CD14-positive monocyte (primary cell): Measurements from ENCODE around the gene EML1. TPM values are rescaled to one million over a fixed set of nuclear protein-coding genes. Genes with fewer than 3 reads are reported as not detected.

Experiments used
- DNase-seq, 3 donors: peaks; one replicate each; pipeline ENCODE4 v3.0.0-alpha.2; 2011 to 2022
- H2AFZ ChIP-seq: 2 replicates; pipeline ENCODE4 v1.6.0; 2012; ENCODE audit warnings: mild to moderate bottlenecking, low read depth, low read length, inconsistent platforms; ENCODE audit not compliant: insufficient read depth, poor library complexity, severe bottlenecking
- H3K27ac ChIP-seq, 2 donors: 1 replicate in 1 of 2; 2 replicates in 1 of 2; pipeline ENCODE4 v1.5.1; 2012 to 2013; ENCODE audit warnings: low read length in 2 of 2, control low read depth in 1 of 2, inconsistent platforms in 1 of 2, low read depth in 1 of 2, mild to moderate bottlenecking in 1 of 2
- H3K27me3 ChIP-seq, 2 donors: one replicate each; pipeline versions ENCODE4 v1.6.0 to v1.6.1; 2011 to 2013; ENCODE audit warnings: low read length in 2 of 2; ENCODE audit not compliant: control insufficient read depth in 2 of 2, insufficient read depth in 2 of 2
- H3K36me3 ChIP-seq, 2 donors: replicated peaks in 1 of 2; 1 replicate in 1 of 2; 2 replicates in 1 of 2; pipeline versions ENCODE4 v1.5.1 to v1.6.1; 2012 to 2013; ENCODE audit warnings: low read length in 2 of 2, control low read depth in 1 of 2, inconsistent platforms in 1 of 2, mild to moderate bottlenecking in 1 of 2; ENCODE audit not compliant: insufficient read depth in 2 of 2, control insufficient read depth in 1 of 2
- H3K4me1 ChIP-seq, 2 donors: 1 replicate in 1 of 2; 2 replicates in 1 of 2; pipeline versions ENCODE4 v1.5.1 to v1.6.1; 2012 to 2013; ENCODE audit warnings: low read length in 2 of 2, control low read depth in 1 of 2, inconsistent platforms in 1 of 2, mild to moderate bottlenecking in 1 of 2, moderate library complexity in 1 of 2; ENCODE audit not compliant: insufficient read depth in 2 of 2, control insufficient read depth in 1 of 2
- H3K4me2 ChIP-seq: replicated peaks from 2 replicates; pipeline ENCODE3; 2012; ENCODE audit warnings: low read length, moderate library complexity, mild to moderate bottlenecking; ENCODE audit not compliant: poor library complexity, severe bottlenecking; ENCODE audit errors: extremely low read depth
- H3K4me3 ChIP-seq, 3 experiments: fragments of 200-600 bp in 1 of 3; sonication (generic) in 1 of 3; replicated peaks in 1 of 3; 1 replicate in 2 of 3; 2 replicates in 1 of 3; pipeline ENCODE4 v1.5.1; 2011 to 2013; ENCODE audit warnings: low read length in 3 of 3, mild to moderate bottlenecking in 3 of 3, control low read depth in 2 of 3, low read depth in 2 of 3, inconsistent platforms in 1 of 3, moderate library complexity in 1 of 3
- H3K79me2 ChIP-seq: 2 replicates; pipeline ENCODE4 v1.6.0; 2012; ENCODE audit warnings: mild to moderate bottlenecking, control low read depth, inconsistent platforms, low read length, moderate library complexity; ENCODE audit not compliant: insufficient read depth
- H3K9ac ChIP-seq: 2 replicates; pipeline ENCODE4 v1.6.0; 2017; ENCODE audit warnings: low read length, mild to moderate bottlenecking; ENCODE audit not compliant: insufficient read depth, poor library complexity, severe bottlenecking
- H3K9me3 ChIP-seq, 2 donors: replicated peaks in 1 of 2; 1 replicate in 1 of 2; 2 replicates in 1 of 2; pipeline versions ENCODE4 v1.5.1 to v1.6.1; 2012 to 2013; ENCODE audit warnings: low read length in 2 of 2, control low read depth in 1 of 2; ENCODE audit not compliant: control insufficient read depth in 1 of 2, insufficient read depth in 1 of 2
- H4K20me1 ChIP-seq: 2 replicates; pipeline ENCODE4 v1.6.0; 2012; ENCODE audit warnings: mild to moderate bottlenecking, low read length, control low read depth, moderate library complexity; ENCODE audit not compliant: insufficient read depth
- H3K27ac Mint-ChIP-seq, 7 donors: one replicate each; pipeline ENCODE4 v1.8.0; 2020; ENCODE audit warnings: mild to moderate bottlenecking in 7 of 7, mixed read lengths in 7 of 7, moderate library complexity in 6 of 7, inconsistent platforms in 2 of 7
- H3K27me3 Mint-ChIP-seq, 3 donors: one replicate each; pipeline ENCODE4 v1.8.0; 2021 to 2022; ENCODE audit warnings: low read depth in 3 of 3, mild to moderate bottlenecking in 3 of 3, mixed read lengths in 3 of 3, moderate library complexity in 3 of 3, inconsistent platforms in 1 of 3
- H3K36me3 Mint-ChIP-seq, 2 donors: one replicate each; pipeline ENCODE4 v1.8.0; 2020; ENCODE audit warnings: mixed read lengths in 2 of 2, inconsistent platforms in 1 of 2, mild to moderate bottlenecking in 1 of 2
- H3K4me1 Mint-ChIP-seq: one replicate; pipeline ENCODE4 v1.8.0; 2020; ENCODE audit warnings: mild to moderate bottlenecking, mixed read lengths
- H3K4me3 Mint-ChIP-seq, 2 donors: one replicate each; pipeline ENCODE4 v1.8.0; 2020; ENCODE audit warnings: mild to moderate bottlenecking in 2 of 2, mixed read lengths in 2 of 2, moderate library complexity in 1 of 2
- H3K9me3 Mint-ChIP-seq, 7 donors: one replicate each; pipeline ENCODE4 v1.8.0; 2020 to 2022; ENCODE audit warnings: mixed read lengths in 7 of 7, mild to moderate bottlenecking in 6 of 7, moderate library complexity in 6 of 7, inconsistent platforms in 2 of 7
- WGBS: methylation state at CpG from one replicate; pipeline ENCODE4 v1.1.5; 2013; ENCODE audit warnings: missing lambda C conversion rate; ENCODE audit not compliant: insufficient coverage; 5-methylcytosine and 5-hydroxymethylcytosine counted together
- intact Hi-C, 2 donors: fragments of 100-400 bp; cut with micrococcal nuclease; formaldehyde crosslinking; loops; one replicate each; pipeline versions ENCODE4 v1.15.0 to v1.15.1; 2023
- polyA plus RNA-seq, 3 donors: library from polyadenylated mRNA; depleted of rRNA in 1 of 3; unstranded in 2 of 3; stranded (reverse) in 1 of 3; fragments of 300-500 nt in 2 of 3; fragments of >200 nt in 1 of 3; fragmentation: Illumina TruSeq in 2 of 3; gene quantifications; 1 replicate in 2 of 3; 2 replicates in 1 of 3; pipeline ENCODE4 v1.2.3, GENCODE V29; 2012 to 2021
- TF ChIP-seq, protein P1 (sequence below): fragments of 200-600 bp; IDR thresholded peaks from one replicate; pipeline ENCODE4 v1.8.0; 2022; ENCODE audit warnings: antibody characterized with exemption, mild to moderate bottlenecking

Gene EML1
- polyA plus RNA-seq, 3 donors = not detected

DNA sequence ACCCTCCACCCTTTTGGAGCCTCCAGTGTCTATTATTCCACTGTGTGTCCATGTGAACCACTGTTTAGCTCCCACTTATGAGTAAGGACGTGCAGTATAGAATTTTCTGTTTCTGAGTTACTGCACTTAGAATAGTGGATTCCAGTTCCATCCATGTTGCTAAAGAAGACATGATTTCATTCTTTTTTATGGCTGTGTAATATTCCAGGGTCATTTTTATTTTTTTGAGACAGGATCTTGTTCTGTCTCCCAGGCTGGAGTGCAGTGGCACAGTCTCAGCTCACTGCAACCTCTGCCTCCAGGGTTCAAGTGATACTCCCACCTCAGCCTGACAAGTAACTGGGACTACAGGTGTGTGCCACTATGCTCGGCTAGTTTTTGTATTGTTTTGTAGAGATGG is 31.6 kb downstream of the EML1 start:
- Mint-ChIP-seq H3K4me3 (no peak overlapping the region), H3K9me3 (peaks cover 0 to 5% (median 0%) of the 10 kb centered on the region in 7 donors), H3K4me1 (no peaks in the 10 kb centered on the region), H3K27ac (no peak overlapping the region), H3K36me3 (no peaks in the 10 kb centered on the region), H3K27me3 (peaks cover 13 to 37% (median 14%) of the 10 kb centered on the region in 3 donors)
- no peak for DNase-seq
- no CpG with 5 or more reads among the region's 2 CpGs for WGBS
- Histone ChIP-seq H3K9me3 (no peaks in the 10 kb centered on the region), H3K79me2 (no peaks in the 10 kb centered on the region), H3K27me3 (peaks cover 2 to 7% of the 10 kb centered on the region in 2 donors), H3K27ac (no peak overlapping the region), H3K9ac (no peak overlapping the region), H3K4me3 (no peak overlapping the region), H3K4me2 (no peak overlapping the region), H3K36me3 (no peaks in the 10 kb centered on the region), H4K20me1 (no peaks in the 10 kb centered on the region), H3K4me1 (no peaks in the 10 kb centered on the region), H2AFZ (no peak overlapping the region)
- intact Hi-C loops = no loop called here
- TF ChIP-seq, protein P1, sequence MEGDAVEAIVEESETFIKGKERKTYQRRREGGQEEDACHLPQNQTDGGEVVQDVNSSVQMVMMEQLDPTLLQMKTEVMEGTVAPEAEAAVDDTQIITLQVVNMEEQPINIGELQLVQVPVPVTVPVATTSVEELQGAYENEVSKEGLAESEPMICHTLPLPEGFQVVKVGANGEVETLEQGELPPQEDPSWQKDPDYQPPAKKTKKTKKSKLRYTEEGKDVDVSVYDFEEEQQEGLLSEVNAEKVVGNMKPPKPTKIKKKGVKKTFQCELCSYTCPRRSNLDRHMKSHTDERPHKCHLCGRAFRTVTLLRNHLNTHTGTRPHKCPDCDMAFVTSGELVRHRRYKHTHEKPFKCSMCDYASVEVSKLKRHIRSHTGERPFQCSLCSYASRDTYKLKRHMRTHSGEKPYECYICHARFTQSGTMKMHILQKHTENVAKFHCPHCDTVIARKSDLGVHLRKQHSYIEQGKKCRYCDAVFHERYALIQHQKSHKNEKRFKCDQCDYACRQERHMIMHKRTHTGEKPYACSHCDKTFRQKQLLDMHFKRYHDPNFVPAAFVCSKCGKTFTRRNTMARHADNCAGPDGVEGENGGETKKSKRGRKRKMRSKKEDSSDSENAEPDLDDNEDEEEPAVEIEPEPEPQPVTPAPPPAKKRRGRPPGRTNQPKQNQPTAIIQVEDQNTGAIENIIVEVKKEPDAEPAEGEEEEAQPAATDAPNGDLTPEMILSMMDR = no peak

DNA sequence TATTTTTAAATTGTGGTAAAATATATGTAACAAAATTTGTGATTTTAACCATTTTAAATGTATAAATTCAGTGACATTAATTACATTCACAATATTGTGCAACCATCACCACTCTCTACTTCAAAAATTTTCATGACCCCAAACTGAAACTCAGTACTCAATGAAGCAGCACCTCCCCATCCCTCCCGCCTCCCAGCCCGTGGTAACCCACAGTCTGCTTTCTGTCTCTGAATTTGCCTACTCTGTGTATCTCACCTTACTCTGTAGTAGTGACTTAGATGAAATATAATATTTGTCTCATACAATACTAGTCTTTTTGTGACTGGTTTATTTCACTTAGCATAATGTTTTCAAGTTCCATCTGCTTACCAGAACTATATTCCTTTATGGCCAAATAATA is 36.2 kb downstream of the EML1 start:
- H3K27me3 Mint-ChIP-seq = peaks cover 9 to 44% (median 13%) of the 10 kb centered on the region in 3 donors
- H3K36me3 ChIP-seq = no peaks in the 10 kb centered on the region
- no peak overlapping the region for H3K4me3 Mint-ChIP-seq

More for the DNA sequence above, 36.2 kb downstream of the EML1 start:
- Mint-ChIP-seq H3K36me3 (no peaks in the 10 kb centered on the region), H3K4me1 (no peaks in the 10 kb centered on the region), H3K9me3 (peaks cover 0 to 3% (median 0%) of the 10 kb centered on the region in 7 donors), H3K27ac (no peak overlapping the region)
- TF ChIP-seq, protein P1 = no peak
- intact Hi-C loops = no loop called here
- Histone ChIP-seq H3K4me2 (no peak overlapping the region), H3K9ac (no peak overlapping the region), H3K9me3 (no peaks in the 10 kb centered on the region), H4K20me1 (no peaks in the 10 kb centered on the region), H2AFZ (no peak overlapping the region), H3K4me1 (no peaks in the 10 kb centered on the region), H3K27ac (no peak overlapping the region), H3K4me3 (no peak overlapping the region), H3K27me3 (peaks cover 5 to 7% of the 10 kb centered on the region in 2 donors), H3K79me2 (no peaks in the 10 kb centered on the region)
- WGBS = no CpG with 5 or more reads among the region's 2 CpGs
- DNase-seq = no peak
